ENCODE measurements around the gene FOXL2. TPM values are rescaled to one million over a fixed set of nuclear protein-coding genes. Genes with fewer than 3 reads are reported as not detected.

Gene FOXL2
- total and polyA plus RNA-seq, 2 of the 4 experiments (the other 2 are of a cell fraction), result 0.07 TPM; not detected in 1

DNA sequence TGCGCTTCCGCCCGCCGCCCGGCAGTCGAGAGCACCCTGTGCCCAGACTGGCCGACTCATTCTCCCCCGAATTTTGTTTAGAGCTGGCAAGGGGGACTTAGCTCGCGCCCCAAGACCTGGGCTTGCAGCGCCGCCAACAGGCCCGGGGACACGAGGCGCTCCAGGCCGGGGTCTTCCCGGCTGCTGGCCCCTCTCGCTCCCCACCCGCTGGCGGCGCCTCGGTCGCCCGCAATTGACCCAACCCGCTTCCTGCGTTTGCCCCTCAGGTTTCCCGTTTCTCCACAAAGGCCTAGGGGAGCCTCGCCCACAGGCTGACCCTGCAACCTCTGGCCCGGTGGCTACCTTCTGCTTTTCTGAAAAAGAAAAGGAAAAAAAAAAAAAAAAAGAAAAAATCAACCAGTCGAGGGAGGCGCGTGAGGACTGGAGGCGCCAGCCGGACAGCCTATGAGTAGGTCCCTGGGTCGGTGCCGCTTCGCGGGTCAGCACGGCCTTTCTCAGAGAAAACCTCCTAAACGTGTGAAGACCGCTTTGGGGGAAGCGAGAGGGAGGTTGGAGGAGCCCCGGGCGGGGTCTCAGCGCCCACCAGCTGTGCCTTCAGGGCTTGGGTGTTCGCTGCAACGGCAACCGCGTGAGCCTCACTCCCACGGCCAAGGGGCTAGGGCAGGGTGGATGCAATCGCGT, 7.2 kb downstream of the FOXL2 start:
- DNase-seq, result no peak
- no peak for ATAC-seq (ENCODE audit: low read depth)
- 5% methylated on average over 13 of the region's 52 CpGs; no CpG with 5 or more reads in 1 of the 2 experiments for WGBS, 2 experiments (ENCODE audit: extremely low coverage in 2 of 2, insufficient read length in 1 of 2)
- no peak overlapping the region for H3K56ac ChIP-seq (ENCODE audit: extremely low read depth, insufficient read depth, low read length)
- no peak overlapping the region for H3K4me3 ChIP-seq (ENCODE audit: insufficient read depth, low read depth, low read length)
- peaks cover 19% of the 10 kb centered on the region for H4K20me1 ChIP-seq (ENCODE audit: insufficient read depth, low read length)
- H2BK5ac ChIP-seq (ENCODE audit: low read depth, low read length, poor library complexity, severe bottlenecking), result no peak overlapping the region
- H3K23ac ChIP-seq (ENCODE audit: low read depth, low read length), result no peak overlapping the region
- H4K8ac ChIP-seq (ENCODE audit: low read depth in 2 of 2, low read length in 2 of 2), result no peak overlapping the region
- no peak overlapping the region for H2AK9ac ChIP-seq (replicated peaks; ENCODE audit: low read depth, low read length, poor library complexity)
- no peak overlapping the region for H3K4ac ChIP-seq (ENCODE audit: low read depth, low read length)
- H3K27ac ChIP-seq (ENCODE audit: insufficient read depth, low read length), result no peak overlapping the region
- dilution Hi-C loops (cut with HindIII; ENCODE audit: low sequenced_read_pairs, unreplicated experiment), result no loop called here
- in situ Hi-C loops (cut with MboI; ENCODE audit: low sequenced_read_pairs), result loop anchor here (10.0 kb wide), 1 partner anchor 175 kb away; no protein-coding TSS in a partner anchor
- H2AFZ ChIP-seq (replicated peaks; ENCODE audit: low read length, poor library complexity), result peak overlapping the region; percentile 17
- POLR2A ChIA-PET (ENCODE audit: unreplicated experiment), result no interaction called here
- CTCF ChIA-PET, result no interaction called here
- no peak overlapping the region for H4K91ac ChIP-seq (ENCODE audit: insufficient read depth, low read depth, low read length)
- H3K9me1 ChIP-seq (ENCODE audit: insufficient read depth, low read length), result 0 out of 2 replicates have a peak, but pooled peaks cover 3% of the 10 kb centered on the region
- no peak overlapping the region for H3K9ac ChIP-seq (ENCODE audit: low read depth, low read length)
- H4K5ac ChIP-seq (ENCODE audit: low read depth, low read length), result no peak overlapping the region
- peaks cover 92% of the 10 kb centered on the region for H3K27me3 ChIP-seq (ENCODE audit: control insufficient read depth, insufficient read depth, low read length)
- H3K18ac ChIP-seq (ENCODE audit: low read depth, low read length), result no peak overlapping the region
- no peak overlapping the region for H3K4me2 ChIP-seq (ENCODE audit: low read depth, low read length)
- no peak overlapping the region for H2BK120ac ChIP-seq (ENCODE audit: low read depth, low read length)
- TF ChIP-seq CHD1 (IDR thresholded peaks at IDR 0.05; ENCODE audit: low read depth, low read length), result no peak
- no peak for TF ChIP-seq RCOR1 (IDR thresholded peaks at IDR 0.05; ENCODE audit: insufficient replicate concordance, low read length)
- no peak for TF ChIP-seq FOS (IDR thresholded peaks at IDR 0.05; ENCODE audit: low read depth, low read length)
- TF ChIP-seq MAZ (IDR thresholded peaks at IDR 0.05; ENCODE audit: borderline replicate concordance, low read depth, low read length), result no peak
- TF ChIP-seq, protein P1, sequence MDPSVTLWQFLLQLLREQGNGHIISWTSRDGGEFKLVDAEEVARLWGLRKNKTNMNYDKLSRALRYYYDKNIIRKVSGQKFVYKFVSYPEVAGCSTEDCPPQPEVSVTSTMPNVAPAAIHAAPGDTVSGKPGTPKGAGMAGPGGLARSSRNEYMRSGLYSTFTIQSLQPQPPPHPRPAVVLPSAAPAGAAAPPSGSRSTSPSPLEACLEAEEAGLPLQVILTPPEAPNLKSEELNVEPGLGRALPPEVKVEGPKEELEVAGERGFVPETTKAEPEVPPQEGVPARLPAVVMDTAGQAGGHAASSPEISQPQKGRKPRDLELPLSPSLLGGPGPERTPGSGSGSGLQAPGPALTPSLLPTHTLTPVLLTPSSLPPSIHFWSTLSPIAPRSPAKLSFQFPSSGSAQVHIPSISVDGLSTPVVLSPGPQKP (IDR thresholded peaks at IDR 0.05; ENCODE audit: borderline replicate concordance, low read depth, low read length), result no peak
- TF ChIP-seq NFE2L2 (IDR thresholded peaks at IDR 0.05; ENCODE audit: low read depth, low read length), result no peak
- TF ChIP-seq CEBPB (IDR thresholded peaks at IDR 0.05; ENCODE audit: low read depth, low read length), result no peak
- no peak for TF ChIP-seq POLR2A (IDR thresholded peaks at IDR 0.05; ENCODE audit: low read depth, low read length)
- TF ChIP-seq SMC3 (IDR thresholded peaks at IDR 0.05; ENCODE audit: low read depth, low read length), result no peak
- TF ChIP-seq MXI1 (IDR thresholded peaks at IDR 0.05; ENCODE audit: borderline replicate concordance, low read depth, low read length), result no peak
- no peak for TF ChIP-seq RFX5 (IDR thresholded peaks at IDR 0.05; ENCODE audit: low read depth, low read length)
- TF ChIP-seq BHLHE40 (IDR thresholded peaks at IDR 0.05; ENCODE audit: low read depth, low read length), result no peak
- TF ChIP-seq RAD21 (IDR thresholded peaks at IDR 0.05; ENCODE audit: low read length), result no peak
- TF ChIP-seq, protein P2, sequence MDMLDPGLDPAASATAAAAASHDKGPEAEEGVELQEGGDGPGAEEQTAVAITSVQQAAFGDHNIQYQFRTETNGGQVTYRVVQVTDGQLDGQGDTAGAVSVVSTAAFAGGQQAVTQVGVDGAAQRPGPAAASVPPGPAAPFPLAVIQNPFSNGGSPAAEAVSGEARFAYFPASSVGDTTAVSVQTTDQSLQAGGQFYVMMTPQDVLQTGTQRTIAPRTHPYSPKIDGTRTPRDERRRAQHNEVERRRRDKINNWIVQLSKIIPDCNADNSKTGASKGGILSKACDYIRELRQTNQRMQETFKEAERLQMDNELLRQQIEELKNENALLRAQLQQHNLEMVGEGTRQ (IDR thresholded peaks at IDR 0.05; ENCODE audit: low read depth, low read length), result no peak
- TF ChIP-seq, protein P3, sequence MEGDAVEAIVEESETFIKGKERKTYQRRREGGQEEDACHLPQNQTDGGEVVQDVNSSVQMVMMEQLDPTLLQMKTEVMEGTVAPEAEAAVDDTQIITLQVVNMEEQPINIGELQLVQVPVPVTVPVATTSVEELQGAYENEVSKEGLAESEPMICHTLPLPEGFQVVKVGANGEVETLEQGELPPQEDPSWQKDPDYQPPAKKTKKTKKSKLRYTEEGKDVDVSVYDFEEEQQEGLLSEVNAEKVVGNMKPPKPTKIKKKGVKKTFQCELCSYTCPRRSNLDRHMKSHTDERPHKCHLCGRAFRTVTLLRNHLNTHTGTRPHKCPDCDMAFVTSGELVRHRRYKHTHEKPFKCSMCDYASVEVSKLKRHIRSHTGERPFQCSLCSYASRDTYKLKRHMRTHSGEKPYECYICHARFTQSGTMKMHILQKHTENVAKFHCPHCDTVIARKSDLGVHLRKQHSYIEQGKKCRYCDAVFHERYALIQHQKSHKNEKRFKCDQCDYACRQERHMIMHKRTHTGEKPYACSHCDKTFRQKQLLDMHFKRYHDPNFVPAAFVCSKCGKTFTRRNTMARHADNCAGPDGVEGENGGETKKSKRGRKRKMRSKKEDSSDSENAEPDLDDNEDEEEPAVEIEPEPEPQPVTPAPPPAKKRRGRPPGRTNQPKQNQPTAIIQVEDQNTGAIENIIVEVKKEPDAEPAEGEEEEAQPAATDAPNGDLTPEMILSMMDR (conservative IDR thresholded peaks at IDR 0.05; ENCODE audit: low read depth, low read length), result no peak
- no peak for TF ChIP-seq MAFK (IDR thresholded peaks at IDR 0.05; ENCODE audit: low read depth, low read length)
- H3K79me1 ChIP-seq (ENCODE audit: low read depth in 1 of 2, low read length in 2 of 2), result no peaks in the 10 kb centered on the region
- no TSS peak for BruUV-seq (replicated peaks)
- H2AK5ac ChIP-seq (ENCODE audit: low read depth, low read length), result no peak overlapping the region
- no peak overlapping the region for H2BK20ac ChIP-seq (ENCODE audit: low read depth, low read length)
- no peak overlapping the region for H3K14ac ChIP-seq (replicated peaks; ENCODE audit: low read depth, low read length)
- intact Hi-C loops (cut with micrococcal nuclease), result loop anchor here (5.0 kb wide), 1 partner anchor 173 kb away; no protein-coding TSS in a partner anchor
- H3K9me3 ChIP-seq (ENCODE audit: control insufficient read depth, insufficient read depth, low read length), result peaks cover 5% of the 10 kb centered on the region
- no peaks in the 10 kb centered on the region for H3K36me3 ChIP-seq (ENCODE audit: control insufficient read depth, insufficient read depth, low read length)
- H3K4me1 ChIP-seq (ENCODE audit: control insufficient read depth, insufficient read depth, low read length), result peaks cover 4% of the 10 kb centered on the region; the same call in 1 of the 2 replicates
- H2BK15ac ChIP-seq (ENCODE audit: low read depth, low read length), result no peak overlapping the region
